ENCODE measurements around the gene ACADS. TPM values are rescaled to one million over a fixed set of nuclear protein-coding genes. Genes with fewer than 3 reads are reported as not detected.

The ACADS gene
- total and polyA plus RNA-seq, 2 of the 8 experiments (the other 6 are each of a cell fraction or from before 2014, with no cell fraction given): 4.9 to 7.5 TPM

DNA sequence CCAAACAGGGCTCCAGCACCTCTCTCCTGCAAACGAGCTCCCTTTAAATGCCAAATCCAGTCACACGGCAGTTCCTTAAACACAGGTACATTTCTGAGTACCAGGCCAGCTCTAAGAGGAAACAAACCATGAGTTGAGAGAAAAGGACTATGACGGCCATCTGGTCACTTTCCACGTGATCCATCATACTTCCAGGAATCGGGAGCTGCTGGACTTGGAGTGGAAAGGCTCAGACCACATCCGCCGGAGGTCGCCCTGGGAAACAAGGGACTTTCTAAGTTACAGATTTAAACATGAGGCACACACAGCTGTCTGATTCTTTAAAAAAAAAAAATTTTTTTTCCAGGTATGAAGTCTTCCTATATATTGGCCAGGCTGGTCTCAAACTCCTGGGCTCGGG lies 39.2 kb downstream of the ACADS start:
- no peaks in the 10 kb centered on the region for H3K9me3 ChIP-seq (ENCODE audit: insufficient read depth in 2 of 2, low read depth in 1 of 2, low read length in 1 of 2)
- no peak overlapping the region for H2BK15ac ChIP-seq (ENCODE audit: low read length)
- ChIA-PET POLR2A (ENCODE audit: partially characterized antibody) (no interaction called here), CTCF (ENCODE audit: partially characterized antibody) (interaction anchor here (2.4 kb wide), 1 partner anchor 207 kb away, joined by 10 read pairs; no protein-coding TSS in a partner anchor)
- H3K79me1 ChIP-seq (ENCODE audit: low read depth, low read length): no peaks in the 10 kb centered on the region
- H2BK120ac ChIP-seq (replicated peaks; ENCODE audit: low read depth, low read length): no peak overlapping the region
- H3K27me3 ChIP-seq (replicated peaks in 1 of 4; ENCODE audit: control insufficient read depth in 3 of 4, extremely low read depth in 1 of 4, insufficient read depth in 3 of 4, low read length in 3 of 4): no peaks in the 10 kb centered on the region
- peaks cover 6 to 57% (median 30%) of the 10 kb centered on the region in 4 experiments; a peak in 7 of 8 replicates for H3K36me3 ChIP-seq (ENCODE audit: control insufficient read depth in 2 of 4, insufficient read depth in 4 of 4, low read length in 3 of 4)
- no peak overlapping the region for H2AFZ ChIP-seq (ENCODE audit: low read length)
- no peak overlapping the region for H4K8ac ChIP-seq (ENCODE audit: extremely low read depth, insufficient read depth, low read length)
- FAIRE-seq: no peak
- no peak overlapping the region for H3K18ac ChIP-seq (ENCODE audit: extremely low read depth, low read length)
- H4K91ac ChIP-seq (replicated peaks; ENCODE audit: insufficient read length, low read length): no peak overlapping the region
- H3K14ac ChIP-seq (ENCODE audit: insufficient read length): no peak overlapping the region
- peaks cover 0 to 3% of the 10 kb centered on the region in 2 experiments for H4K20me1 ChIP-seq (replicated peaks in 1 of 2; ENCODE audit: control insufficient read depth in 1 of 2, insufficient read depth in 2 of 2, low read length in 2 of 2)
- H3K9ac ChIP-seq (replicated peaks in 1 of 4; ENCODE audit: extremely low read depth in 1 of 4, low read depth in 3 of 4, low read length in 3 of 4): no peak overlapping the region; a peak in 1 of 7 replicates
- no peak overlapping the region for H3K4ac ChIP-seq (replicated peaks; ENCODE audit: insufficient read length, low read depth, low read length)
- WGBS, 2 experiments (ENCODE audit: extremely low coverage in 1 of 2, insufficient coverage in 1 of 2, insufficient read length in 1 of 2, insufficient replicate concordance in 2 of 2, low coverage in 1 of 2, low lambda C conversion rate in 2 of 2, missing lambda C conversion rate in 1 of 2): 93% methylated on average over 9 of the region's 9 CpGs; no CpG with 5 or more reads in 1 of the 2 experiments
- H3K23me2 ChIP-seq (ENCODE audit: low read depth, low read length): no peaks in the 10 kb centered on the region
- no peak overlapping the region for H4K5ac ChIP-seq (ENCODE audit: insufficient read length, low read depth, low read length)
- H3K4me1 ChIP-seq (replicated peaks in 1 of 4; ENCODE audit: control insufficient read depth in 3 of 4, insufficient read depth in 4 of 4, low read length in 3 of 4): peaks cover 0 to 3% (median under 1%) of the 10 kb centered on the region in 4 experiments; a peak in 3 of 7 replicates
- H3K27ac ChIP-seq (ENCODE audit: low read depth, low read length): no peak overlapping the region
- H3K23ac ChIP-seq (ENCODE audit: insufficient read length): no peak overlapping the region
- no peak overlapping the region for H2BK12ac ChIP-seq (ENCODE audit: low read depth, low read length)
- H3K56ac ChIP-seq (replicated peaks; ENCODE audit: insufficient read length, low read depth, low read length): no peak overlapping the region
- H2BK20ac ChIP-seq (ENCODE audit: low read length): no peak overlapping the region
- no peak overlapping the region for H2AK5ac ChIP-seq (ENCODE audit: low read depth, low read length)
- H3K79me2 ChIP-seq (ENCODE audit: control insufficient read depth in 1 of 2, insufficient read depth in 2 of 2, low read length in 2 of 2): no peaks in the 10 kb centered on the region
- H3K4me2 ChIP-seq (ENCODE audit: insufficient read depth in 1 of 2, low read depth in 2 of 2, low read length in 2 of 2): no peak overlapping the region
- H2BK5ac ChIP-seq (ENCODE audit: low read depth, low read length): no peak overlapping the region
- H3K4me3 ChIP-seq (ENCODE audit: extremely low read depth in 1 of 4, insufficient read depth in 2 of 4, low read depth in 3 of 4, low read length in 4 of 4): no peak overlapping the region
- no peak for DNase-seq (ENCODE audit: low read depth in 1 of 2, low spot score in 2 of 2)
- TF ChIP-seq BRCA1 (IDR thresholded peaks at IDR 0.05; ENCODE audit: low read depth, low read length) (no peak), POLR2A (IDR thresholded peaks at IDR 0.05; ENCODE audit: control extremely low read depth in 1 of 2, low read depth in 2 of 2, low read length in 2 of 2) (no peak), RNF2 (IDR thresholded peaks at IDR 0.05; ENCODE audit: borderline replicate concordance, low read depth, low read length, missing control alignments, poor library complexity, severe bottlenecking) (no peak), SIN3A (conservative IDR thresholded peaks at IDR 0.05 in 1 of 2, IDR thresholded peaks at IDR 0.05 in 1 of 2; ENCODE audit: low read depth in 1 of 2, low read length in 2 of 2) (no peak), TCF12 (IDR thresholded peaks at IDR 0.05; ENCODE audit: low read depth, low read length) (no peak), BACH1 (IDR thresholded peaks at IDR 0.05; ENCODE audit: low read length) (no peak), SAP30 (IDR thresholded peaks at IDR 0.05; ENCODE audit: insufficient read depth, insufficient replicate concordance, low read length) (no peak), RXRA (IDR thresholded peaks at IDR 0.05; ENCODE audit: insufficient read depth, low read depth, low read length) (no peak), EZH2 (IDR thresholded peaks at IDR 0.05; ENCODE audit: low read depth, low read length, severe bottlenecking) (no peak), CBX5 (IDR thresholded peaks at IDR 0.05; ENCODE audit: low read depth, low read length) (no peak), NRF1 (IDR thresholded peaks at IDR 0.05; ENCODE audit: low read depth, low read length) (no peak)
- TF ChIP-seq, protein P1, sequence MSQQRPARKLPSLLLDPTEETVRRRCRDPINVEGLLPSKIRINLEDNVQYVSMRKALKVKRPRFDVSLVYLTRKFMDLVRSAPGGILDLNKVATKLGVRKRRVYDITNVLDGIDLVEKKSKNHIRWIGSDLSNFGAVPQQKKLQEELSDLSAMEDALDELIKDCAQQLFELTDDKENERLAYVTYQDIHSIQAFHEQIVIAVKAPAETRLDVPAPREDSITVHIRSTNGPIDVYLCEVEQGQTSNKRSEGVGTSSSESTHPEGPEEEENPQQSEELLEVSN (IDR thresholded peaks at IDR 0.05): no peak
